AG04449 (cell line): Measurements from ENCODE around the gene CPT1B.
"Not testable (repeated sequence)": the region's sequence is repeated elsewhere in the genome, so short reads cannot be mapped to it uniquely, and the experiment has no call there.

Experiments used
- CTCF ChIA-PET: fragments of 350-600 bp; formaldehyde crosslinking; extraction: SDS; loops from one replicate; lab custom pipeline; 2021; ENCODE audit warnings: antibody characterized with exemption; lab: Yijun Ruan, JAX
- POLR2A ChIA-PET: fragments of 400-600, 350-600 bp; formaldehyde crosslinking; extraction: SDS; loops from one replicate; lab custom pipeline; 2020; ENCODE audit warnings: antibody characterized with exemption, inconsistent platforms; lab: Yijun Ruan, JAX
- DNase-seq: peaks from one replicate; pipeline ENCODE4 v3.0.0-alpha.2; 2010; ENCODE audit warnings: low read depth, low spot score
- H3K4me3 ChIP-seq: 2 replicates; pipeline ENCODE4 v1.5.1; 2011; ENCODE audit warnings: low read depth, mild to moderate bottlenecking, control low read depth, low read length
- CTCF ChIP-seq: IDR thresholded peaks from one replicate; pipeline ENCODE4 v1.5.1; 2011; ENCODE audit warnings: mild to moderate bottlenecking, moderate library complexity, low read length, control low read depth, inconsistent platforms; ENCODE audit not compliant: insufficient read depth; ENCODE audit errors: missing control alignments

Gene CPT1B

GRCh38 chr22:50609599-50609998 is 31.4 kb upstream of the CPT1B start:
- CTCF ChIA-PET, result interaction anchor here (2.7 kb wide), 1 partner anchor 12 kb away, joined by 9 read pairs; no protein-coding TSS in a partner anchor
- no peak for DNase-seq
- H3K4me3 ChIP-seq, result no peak overlapping the region
- no peak for TF ChIP-seq CTCF
- POLR2A ChIA-PET, result no interaction called here

GRCh38 chr22:50608996-50609395 is 30.8 kb upstream of the CPT1B start:
- no peak for DNase-seq
- ChIA-PET CTCF (interaction anchor here (2.7 kb wide), 1 partner anchor 12 kb away, joined by 9 read pairs; no protein-coding TSS in a partner anchor), POLR2A (no interaction called here)
- no peak overlapping the region for H3K4me3 ChIP-seq
- no peak for TF ChIP-seq CTCF

GRCh38 chr22:50608058-50608840 is 30.0 kb upstream of the CPT1B start:
- POLR2A ChIA-PET, H3K4me3 ChIP-seq, DNase-seq: not testable (repeated sequence)
- CTCF ChIA-PET, result interaction anchor here (2.7 kb wide), 1 partner anchor 13 kb away, joined by 9 read pairs; no protein-coding TSS in a partner anchor

GRCh38 chr22:50607659-50608020 is 29.4 kb upstream of the CPT1B start:
- CTCF ChIA-PET, result interaction anchor here (1.2 kb wide), 1 partner anchor 82 kb away, joined by 3 read pairs; the partner anchor contains the start of gene SCO2
- TF ChIP-seq CTCF, result no peak
- POLR2A ChIA-PET, result no interaction called here
- DNase-seq, result no peak
- H3K4me3 ChIP-seq, result no peak overlapping the region

GRCh38 chr22:50606946-50607658 is 28.9 kb upstream of the CPT1B start:
- no peak for DNase-seq
- ChIA-PET POLR2A (no interaction called here), CTCF (interaction anchor here (0.7 to 1.6 kb wide), 5 partner anchors 9 to 81 kb away, joined by 3 to 6 read pairs (median 3); partner anchors contain the start of gene SCO2)
- H3K4me3 ChIP-seq, result no peak overlapping the region
- no peak for TF ChIP-seq CTCF

GRCh38 chr22:50606165-50606945 is 28.1 kb upstream of the CPT1B start:
- no peak for DNase-seq
- ChIA-PET CTCF (interaction anchor here (0.9 to 1.6 kb wide), 4 partner anchors 13 to 80 kb away, joined by 3 to 6 read pairs (median 4); partner anchors contain the start of gene SCO2), POLR2A (no interaction called here)
- TF ChIP-seq CTCF, result no peak
- H3K4me3 ChIP-seq, result no peak overlapping the region
